GM21619 (cell line): ENCODE results near the gene LRRTM3.

Experiments used
- ATAC-seq: cut with Tn5 transposase; IDR thresholded peaks from one replicate; pipeline ENCODE4 v1.9.1; 2021; ENCODE audit not compliant: unreplicated experiment

LRRTM3 gene

GRCh38 chr10:67015225-67015624, 89.4 kb downstream of the LRRTM3 start:
- ATAC-seq, result no peak

DNA sequence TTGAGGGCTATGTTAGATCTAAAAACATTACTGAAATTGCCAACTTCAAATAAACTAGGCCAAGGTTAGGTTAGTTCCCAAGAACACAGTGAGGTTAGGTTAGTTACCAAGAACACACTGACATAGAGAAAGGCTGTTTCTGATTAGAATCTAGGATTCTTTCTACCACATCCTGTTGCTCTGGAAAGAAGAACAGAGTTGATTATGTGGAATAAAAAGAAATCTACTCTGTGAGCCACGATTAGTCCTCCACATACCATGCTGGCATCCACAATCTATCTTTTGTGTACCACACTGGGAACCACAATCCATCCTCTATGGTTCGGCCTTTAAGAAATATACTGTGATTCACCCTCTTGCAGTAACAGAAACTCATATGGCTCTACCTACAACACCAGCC, 91.4 kb downstream of the LRRTM3 start:
- ATAC-seq, result no peak

GRCh38 chr10:67022099-67022498, 96.3 kb downstream of the LRRTM3 start:
- ATAC-seq, result no peak

DNA sequence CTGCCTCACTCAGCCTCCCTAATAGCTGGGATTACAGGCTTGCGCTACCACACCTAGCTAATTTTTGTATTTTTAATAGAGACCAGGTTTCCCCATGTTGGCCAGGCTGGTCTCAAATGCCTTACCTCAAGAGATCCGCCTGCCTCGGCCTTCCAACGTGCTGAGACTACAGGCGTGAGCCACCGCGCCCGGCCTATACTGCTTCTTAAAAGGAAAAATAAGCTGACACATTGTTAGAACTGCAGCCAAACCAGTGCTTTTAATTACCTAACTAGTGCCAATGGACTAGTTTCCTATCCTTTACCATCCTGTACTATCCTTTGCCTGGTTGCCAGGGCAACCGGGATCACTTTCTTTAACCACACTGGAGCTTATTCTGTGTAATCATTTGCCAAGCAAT, 108.0 kb downstream of the LRRTM3 start:
- no peak for ATAC-seq

DNA sequence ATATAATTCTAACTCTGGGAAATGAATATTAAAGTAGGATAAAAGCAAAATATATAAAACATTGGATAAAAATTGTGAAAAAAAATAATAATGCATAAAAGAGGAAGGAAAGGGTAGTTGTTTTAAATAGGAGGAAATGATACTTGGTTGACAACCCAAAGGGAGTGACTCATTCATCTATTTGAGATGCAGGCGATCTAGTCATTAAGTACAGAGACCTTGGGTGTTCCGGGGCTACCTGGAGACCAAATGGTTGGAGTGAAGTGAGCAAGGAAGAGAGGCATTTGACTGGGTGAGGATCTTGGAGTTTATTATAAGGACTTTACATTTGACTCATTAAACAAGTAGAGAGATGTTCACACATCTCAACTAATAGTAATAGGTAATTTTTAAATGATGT, 111.0 kb downstream of the LRRTM3 start:
- no peak for ATAC-seq

DNA sequence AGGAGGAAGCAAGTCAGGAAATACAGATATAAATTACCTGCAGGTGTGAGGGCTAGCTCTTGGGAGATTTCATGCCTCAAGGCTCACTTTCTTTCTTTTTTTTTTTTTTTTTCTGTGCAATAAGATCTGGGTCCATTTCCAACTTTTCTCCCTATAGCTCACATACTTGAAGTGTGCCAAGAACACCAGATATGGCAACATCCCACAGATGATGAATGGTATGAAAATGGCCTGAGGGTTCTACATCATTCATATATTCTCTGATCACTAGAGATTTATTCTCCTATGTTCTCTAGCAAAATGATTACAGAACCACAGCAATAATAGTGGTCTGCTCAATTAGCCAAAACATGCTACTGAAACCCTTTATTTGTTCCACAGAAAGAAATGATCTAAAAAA, 117.2 kb downstream of the LRRTM3 start:
- no peak for ATAC-seq

GRCh38 chr10:67045404-67045803, 119.6 kb downstream of the LRRTM3 start:
- no peak for ATAC-seq

DNA sequence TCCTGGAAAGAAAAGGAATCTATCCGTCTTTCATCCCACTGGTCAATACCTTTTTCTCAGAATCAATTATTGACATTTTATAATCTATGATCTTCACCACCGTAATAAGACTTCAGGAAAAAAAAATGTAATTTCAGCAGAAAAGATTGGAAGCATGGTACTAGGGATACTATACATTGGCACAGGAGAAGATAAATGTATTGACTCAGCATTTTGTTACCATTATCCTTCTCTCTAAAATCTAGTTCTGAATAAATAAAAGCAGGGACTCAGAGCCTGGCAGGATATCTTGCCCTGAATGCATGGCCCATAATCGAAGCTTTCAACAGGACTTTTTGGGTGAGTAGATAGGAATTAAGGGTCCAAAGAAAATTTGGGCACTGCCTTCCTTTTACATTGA, 120.7 kb downstream of the LRRTM3 start:
- no peak for ATAC-seq

- ATAC-seq, result no peak
Measured at GRCh38 chr10:67049988-67050387, 124.2 kb downstream of the LRRTM3 start.

DNA sequence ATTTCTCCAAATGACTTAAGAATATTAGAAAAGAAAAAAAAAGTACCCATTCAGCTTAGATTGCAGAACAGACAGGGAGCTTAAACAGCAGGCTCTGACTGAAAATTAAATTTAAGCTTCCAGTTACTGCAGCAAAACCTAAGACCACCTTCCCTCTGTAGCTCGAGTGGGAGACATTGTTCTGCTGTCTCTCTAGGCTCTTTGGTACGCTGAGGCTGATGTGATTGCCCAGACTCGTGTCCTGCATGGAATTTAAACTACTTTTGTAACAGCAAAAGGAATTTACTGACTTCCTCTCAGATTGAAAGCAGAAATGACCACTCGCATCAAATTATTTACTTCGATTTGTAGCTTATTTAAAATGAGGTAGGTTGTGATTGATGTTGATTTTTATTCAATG, 124.6 kb downstream of the LRRTM3 start:
- ATAC-seq, result no peak

DNA sequence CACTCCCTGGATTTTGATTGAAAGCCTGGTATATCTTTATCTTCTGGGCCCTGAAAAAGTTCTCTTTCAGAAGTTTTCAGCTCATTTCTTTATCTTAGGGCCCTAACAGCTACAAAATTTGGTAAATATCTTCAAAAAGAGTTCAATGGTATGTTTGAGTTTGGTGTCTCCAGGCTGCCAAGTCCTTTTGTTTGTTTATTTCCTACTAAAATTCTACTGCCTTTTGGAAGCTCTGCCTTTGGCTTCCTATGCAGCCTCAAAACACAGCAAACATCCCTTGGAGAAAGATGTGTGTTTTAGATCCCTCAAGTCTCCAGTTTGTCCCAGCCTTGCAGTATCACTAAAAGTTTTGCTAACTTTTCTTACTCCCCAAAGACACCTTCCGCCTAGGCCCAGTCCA, 146.8 kb downstream of the LRRTM3 start:
- no peak for ATAC-seq

DNA sequence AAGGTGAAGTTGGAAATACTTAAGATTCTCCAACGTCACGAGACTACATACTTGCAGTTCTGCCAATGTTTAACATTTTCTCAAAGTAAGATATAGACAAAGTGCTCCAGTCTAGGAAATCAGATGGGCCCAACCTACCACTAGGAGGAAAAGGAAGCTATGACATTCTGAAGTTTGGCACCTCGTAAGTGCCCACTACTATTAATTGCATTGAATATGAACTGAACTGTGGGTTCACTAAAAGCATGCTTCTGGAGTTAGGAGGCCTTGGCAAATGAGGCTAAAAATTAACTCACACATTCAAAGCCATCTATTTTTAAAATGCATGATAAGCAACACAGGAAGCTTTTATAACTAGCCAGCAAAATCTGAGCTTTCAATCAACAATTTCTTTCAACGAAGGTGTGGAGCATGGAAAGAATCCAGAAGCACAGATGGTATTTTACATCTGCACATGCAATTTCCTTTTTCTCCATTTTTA, 149.7 kb downstream of the LRRTM3 start:
- ATAC-seq, result no peak

DNA sequence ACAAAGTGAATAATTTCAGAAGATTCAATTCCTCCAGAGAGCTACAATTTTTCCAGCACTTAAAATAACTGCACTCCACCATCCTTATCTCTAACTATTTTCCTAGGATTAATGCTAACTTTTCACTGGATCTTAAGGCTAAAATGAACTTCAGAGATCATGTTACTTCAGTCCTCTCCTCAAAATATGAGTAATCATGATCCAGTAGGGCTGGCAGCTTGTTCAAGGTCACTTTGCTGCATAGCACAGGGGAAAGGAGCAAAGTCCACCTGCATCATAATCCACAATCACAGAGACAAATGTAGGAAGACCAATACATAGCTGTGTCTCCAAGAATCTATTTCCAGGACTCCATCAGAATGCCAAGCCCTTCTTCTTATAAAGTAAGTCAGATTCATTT, 150.3 kb downstream of the LRRTM3 start:
- ATAC-seq, result no peak

DNA sequence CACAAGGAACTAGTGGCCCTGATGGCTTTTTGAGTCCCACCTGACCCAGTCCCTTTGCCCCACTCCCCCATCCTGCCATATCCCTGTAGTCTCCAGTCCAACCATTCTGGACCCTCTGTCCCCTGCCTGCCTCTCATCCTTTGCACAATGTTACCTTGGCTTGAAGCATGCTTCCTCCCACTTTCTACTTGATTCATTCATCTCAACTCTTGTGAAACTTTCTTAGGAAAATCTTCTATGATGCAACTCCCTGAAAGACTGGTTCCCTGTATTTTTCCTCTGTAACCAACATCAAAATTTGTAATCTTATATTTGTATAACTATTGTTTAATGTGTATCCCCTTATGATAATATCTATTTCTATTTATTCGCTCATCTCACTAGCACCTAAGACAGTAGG, 151.5 kb downstream of the LRRTM3 start:
- ATAC-seq, result no peak

GRCh38 chr10:67079126-67079525, 153.3 kb downstream of the LRRTM3 start:
- ATAC-seq, result no peak

DNA sequence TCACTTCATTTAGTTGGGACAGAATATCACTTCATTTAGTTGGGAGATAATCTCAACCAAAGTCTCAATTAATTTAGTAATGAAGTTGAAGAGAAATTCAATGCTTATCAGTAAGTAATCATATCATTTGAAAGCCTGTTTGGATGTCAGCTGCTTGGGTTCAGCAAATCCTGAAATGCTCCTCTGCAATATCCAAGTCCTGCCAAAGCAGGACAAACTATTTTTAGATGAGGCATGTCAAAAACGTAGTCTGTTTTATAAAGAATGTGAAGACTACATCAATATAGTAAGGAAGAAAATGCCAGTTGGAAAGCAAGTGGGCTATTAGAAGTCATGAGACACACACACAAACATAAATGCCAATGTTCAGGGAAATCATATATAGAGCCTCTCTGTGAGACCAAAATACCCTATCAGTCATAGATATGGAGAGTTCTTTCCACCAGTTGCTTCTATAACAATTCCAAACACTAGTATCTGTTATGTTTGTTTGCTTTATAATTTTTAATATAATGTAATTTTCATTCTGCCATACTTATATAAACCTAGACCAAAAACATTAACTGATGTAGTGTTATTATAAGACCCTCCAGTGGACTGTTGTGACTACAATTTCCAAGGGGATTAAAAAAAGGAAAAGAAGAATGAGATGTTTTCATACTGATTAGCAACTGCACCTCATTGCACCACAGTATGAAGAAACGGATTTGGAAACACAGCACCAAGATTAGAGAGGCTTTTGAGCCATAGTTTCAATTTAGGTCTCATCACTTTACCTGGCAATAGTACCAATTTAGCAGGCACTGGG, 160.7 kb downstream of the LRRTM3 start:
- ATAC-seq, result no peak

DNA sequence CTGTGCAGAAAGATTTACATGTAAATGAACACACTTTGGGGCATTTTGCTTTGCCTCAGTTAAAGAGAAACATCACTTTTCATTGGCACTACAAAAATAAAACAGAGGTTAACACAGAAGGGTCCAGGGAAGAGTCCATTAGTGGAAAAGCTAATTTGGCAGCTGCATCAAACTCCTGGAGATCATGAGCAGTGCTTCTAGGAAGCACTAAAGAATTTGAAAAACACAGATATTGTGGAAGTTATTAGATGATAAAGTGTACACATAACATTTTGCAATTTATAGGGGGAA, 161.2 kb downstream of the LRRTM3 start:
- no peak for ATAC-seq

- no peak for ATAC-seq
Measured at GRCh38 chr10:67088036-67088435, 162.2 kb downstream of the LRRTM3 start.

- no peak for ATAC-seq
Measured at GRCh38 chr10:67095531-67095930, 169.7 kb downstream of the LRRTM3 start.

- no peak for ATAC-seq
Measured at GRCh38 chr10:67098461-67098860, 172.6 kb downstream of the LRRTM3 start.

- ATAC-seq, result no peak
Measured at GRCh38 chr10:67100951-67101350, 175.1 kb downstream of the LRRTM3 start.

DNA sequence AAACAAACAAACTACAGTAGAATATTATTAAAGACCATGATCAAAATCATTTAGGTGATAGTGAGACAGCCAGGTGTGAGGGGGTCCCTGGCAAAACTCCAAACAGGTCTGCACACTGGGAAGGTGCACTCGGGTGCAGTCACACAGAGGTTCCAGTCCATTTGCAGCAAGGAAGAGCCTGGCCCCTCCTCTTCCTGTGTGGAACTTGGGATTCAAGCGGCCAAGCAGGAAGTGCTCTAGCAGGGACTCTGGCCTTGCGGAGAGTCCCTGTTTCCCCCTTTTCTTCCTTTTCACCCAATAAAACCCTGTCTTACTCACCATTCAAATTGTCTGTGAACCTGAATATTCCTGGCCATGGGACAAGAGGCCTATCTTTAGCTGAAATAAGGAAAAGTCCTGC, 181.8 kb downstream of the LRRTM3 start:
- ATAC-seq, result no peak

GRCh38 chr10:67110286-67110685, 184.4 kb downstream of the LRRTM3 start:
- ATAC-seq, result no peak
